Measurements from ENCODE around the gene PWWP2B.

The PWWP2B gene

GRCh38 chr10:132406181-132406580, 9.2 kb downstream of the PWWP2B start:
- in situ Hi-C loops (cut with MboI; ENCODE audit: low sequenced_read_pairs), result no loop called here

- in situ Hi-C loops (cut with MboI; ENCODE audit: low sequenced_read_pairs), result no loop called here
Observed at GRCh38 chr10:132406750-132407149, 9.8 kb downstream of the PWWP2B start.

- in situ Hi-C loops (cut with MboI; ENCODE audit: low sequenced_read_pairs), result no loop called here
Observed at GRCh38 chr10:132407243-132407746, 10.3 kb downstream of the PWWP2B start.

GRCh38 chr10:132407846-132408278, 10.9 kb downstream of the PWWP2B start:
- in situ Hi-C loops (cut with MboI; ENCODE audit: low sequenced_read_pairs), result no loop called here

- in situ Hi-C loops (cut with MboI; ENCODE audit: low sequenced_read_pairs), result no loop called here
Observed at GRCh38 chr10:132408367-132408781, 11.4 kb downstream of the PWWP2B start.

- in situ Hi-C loops (cut with MboI; ENCODE audit: low sequenced_read_pairs), result no loop called here
Observed at GRCh38 chr10:132408823-132409666, 12.0 kb downstream of the PWWP2B start.

GRCh38 chr10:132409667-132410028, 12.6 kb downstream of the PWWP2B start:
- in situ Hi-C loops (cut with MboI; ENCODE audit: low sequenced_read_pairs), result no loop called here

- in situ Hi-C loops (cut with MboI; ENCODE audit: low sequenced_read_pairs), result no loop called here
Observed at GRCh38 chr10:132410056-132410778, 13.2 kb downstream of the PWWP2B start.

GRCh38 chr10:132410779-132411532, 14.0 kb downstream of the PWWP2B start:
- in situ Hi-C loops (cut with MboI; ENCODE audit: low sequenced_read_pairs), result no loop called here

- in situ Hi-C loops (cut with MboI; ENCODE audit: low sequenced_read_pairs), result no loop called here
Observed at GRCh38 chr10:132411561-132412253, 14.7 kb downstream of the PWWP2B start.

GRCh38 chr10:132412316-132413192, 15.6 kb downstream of the PWWP2B start:
- in situ Hi-C loops (cut with MboI; ENCODE audit: low sequenced_read_pairs), result no loop called here

GRCh38 chr10:132413226-132414205, 16.5 kb downstream of the PWWP2B start:
- in situ Hi-C loops (cut with MboI; ENCODE audit: low sequenced_read_pairs), result no loop called here

- in situ Hi-C loops (cut with MboI; ENCODE audit: low sequenced_read_pairs), result no loop called here
Observed at GRCh38 chr10:132414402-132415016, 17.5 kb downstream of the PWWP2B start.

- in situ Hi-C loops (cut with MboI; ENCODE audit: low sequenced_read_pairs), result no loop called here
Observed at GRCh38 chr10:132415255-132415654, 18.3 kb downstream of the PWWP2B start.

- in situ Hi-C loops (cut with MboI; ENCODE audit: low sequenced_read_pairs), result no loop called here
Observed at GRCh38 chr10:132415956-132416355, 19.0 kb downstream of the PWWP2B start.

- in situ Hi-C loops (cut with MboI; ENCODE audit: low sequenced_read_pairs), result no loop called here
Observed at GRCh38 chr10:132416566-132417256, 19.7 kb downstream of the PWWP2B start.

GRCh38 chr10:132417257-132417910, 20.4 kb downstream of the PWWP2B start:
- in situ Hi-C loops (cut with MboI; ENCODE audit: low sequenced_read_pairs), result no loop called here

All from hTERT RPE-1 (cell line).